ENCODE results near the gene HYOU1.
"Not testable (repeated sequence)": the region's sequence is repeated elsewhere in the genome, so short reads cannot be mapped to it uniquely, and the experiment has no call there.

Gene HYOU1

GRCh38 chr11:119087123-119087522 lies 30.1 kb upstream of the HYOU1 start:
- no peak for DNase-seq

DNA sequence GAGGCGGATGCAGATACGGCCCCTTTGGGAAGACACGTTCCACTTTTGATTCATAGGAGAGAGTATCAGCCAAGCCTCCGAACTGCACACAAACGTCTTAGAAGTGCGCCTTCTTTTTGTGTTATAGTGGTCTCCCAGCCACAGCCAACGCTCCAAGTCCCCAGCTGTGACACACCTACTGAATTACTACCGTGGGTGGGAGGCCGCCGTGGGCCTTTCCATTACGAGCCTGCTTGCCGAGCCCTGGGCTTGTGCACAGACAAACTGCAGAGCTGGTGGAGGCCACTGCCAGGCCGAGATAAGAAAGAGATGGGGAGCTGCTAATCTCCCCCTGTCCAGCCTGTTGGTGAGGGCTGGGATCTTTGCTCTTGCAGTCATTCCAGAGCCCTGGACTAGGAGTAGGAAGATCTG lies 28.4 kb upstream of the HYOU1 start:
- peak; percentile 49 for DNase-seq

DNA sequence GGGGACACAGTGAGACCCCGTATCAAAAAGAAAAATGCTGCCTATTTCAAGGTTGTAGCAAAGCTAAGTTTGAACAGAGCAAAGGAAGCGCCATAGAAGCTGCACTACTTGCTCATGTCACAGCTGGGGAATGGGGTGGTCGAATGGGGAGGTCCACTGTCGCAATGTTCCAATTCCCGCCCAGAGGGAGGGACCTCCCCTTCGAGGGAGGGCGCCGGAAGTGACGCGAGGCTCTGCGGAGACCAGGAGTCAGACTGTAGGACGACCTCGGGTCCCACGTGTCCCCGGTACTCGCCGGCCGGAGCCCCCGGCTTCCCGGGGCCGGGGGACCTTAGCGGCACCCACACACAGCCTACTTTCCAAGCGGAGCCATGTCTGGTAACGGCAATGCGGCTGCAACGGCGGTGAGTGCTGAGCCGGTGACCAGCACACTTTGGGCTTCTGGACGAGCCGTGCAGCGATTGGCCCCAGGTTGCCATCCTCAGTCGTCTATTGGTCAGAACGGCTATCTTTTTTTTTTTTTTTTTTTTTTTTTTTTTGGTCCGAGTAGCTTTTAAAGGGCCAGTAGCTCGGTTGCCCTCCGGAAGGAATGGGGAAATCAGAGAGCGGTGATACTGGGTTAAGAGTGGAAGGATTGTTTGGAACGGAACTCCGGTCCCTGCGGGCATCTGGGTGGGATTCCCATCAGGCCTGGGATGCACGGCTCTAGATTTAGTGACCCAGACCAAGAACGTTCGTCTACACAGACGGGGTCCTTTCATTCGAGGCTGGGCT lies 27.8 kb upstream of the HYOU1 start, which contains the start of gene HMBS:
TSS of gene HMBS (plus strand) at position 219 of the 774 bp plus-strand sequence. CDS start at position 372, 153 bp downstream.
- DNase-seq = peak; percentile 96

- DNase-seq = no peak
These were observed 24.8 kb upstream of the HYOU1 start for GRCh38 chr11:119081682-119082260.

DNA sequence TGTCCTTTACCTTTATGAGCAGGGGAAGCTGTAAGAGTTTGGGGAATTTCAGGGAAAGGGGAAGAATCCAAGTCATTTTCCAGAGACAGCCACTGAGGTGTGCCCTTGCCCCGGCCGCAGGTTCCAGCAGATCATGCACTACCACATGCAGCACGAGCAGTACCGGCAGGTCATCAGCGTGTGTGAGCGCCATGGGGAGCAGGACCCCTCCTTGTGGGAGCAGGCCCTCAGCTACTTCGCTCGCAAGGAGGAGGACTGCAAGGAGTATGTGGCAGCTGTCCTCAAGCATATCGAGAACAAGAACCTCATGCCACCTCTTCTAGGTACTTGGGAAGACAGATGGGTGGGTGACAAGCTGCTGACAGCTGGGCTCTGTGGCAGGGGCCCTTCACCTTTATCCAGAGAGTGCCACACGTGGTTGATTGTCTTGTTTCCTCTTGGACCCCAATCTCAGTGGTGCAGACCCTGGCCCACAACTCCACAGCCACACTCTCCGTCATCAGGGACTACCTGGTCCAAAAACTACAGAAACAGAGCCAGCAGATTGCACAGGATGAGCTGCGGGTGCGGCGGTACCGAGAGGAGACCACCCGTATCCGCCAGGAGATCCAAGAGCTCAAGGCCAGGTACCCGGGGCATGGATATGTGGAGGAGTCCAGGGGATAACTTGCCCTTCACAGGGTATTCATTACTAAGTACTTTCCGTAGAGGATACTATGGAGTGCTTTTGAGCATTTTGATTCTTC lies 21.8 kb upstream of the HYOU1 start:
- DNase-seq = no peak

DNA sequence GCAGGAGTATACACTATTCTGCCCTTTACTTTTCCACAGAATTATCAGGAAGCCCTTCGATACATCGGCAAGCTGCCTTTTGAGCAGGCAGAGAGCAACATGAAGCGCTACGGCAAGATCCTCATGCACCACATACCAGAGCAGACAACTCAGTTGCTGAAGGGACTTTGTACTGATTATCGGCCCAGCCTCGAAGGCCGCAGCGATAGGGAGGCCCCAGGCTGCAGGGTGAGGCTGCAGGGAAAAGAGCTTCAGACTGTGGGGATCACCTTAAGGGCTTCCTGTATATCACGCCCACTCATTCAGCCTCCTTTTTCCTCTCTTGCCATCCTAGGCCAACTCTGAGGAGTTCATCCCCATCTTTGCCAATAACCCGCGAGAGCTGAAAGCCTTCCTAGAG lies 20.8 kb upstream of the HYOU1 start:
- no peak for DNase-seq

DNA sequence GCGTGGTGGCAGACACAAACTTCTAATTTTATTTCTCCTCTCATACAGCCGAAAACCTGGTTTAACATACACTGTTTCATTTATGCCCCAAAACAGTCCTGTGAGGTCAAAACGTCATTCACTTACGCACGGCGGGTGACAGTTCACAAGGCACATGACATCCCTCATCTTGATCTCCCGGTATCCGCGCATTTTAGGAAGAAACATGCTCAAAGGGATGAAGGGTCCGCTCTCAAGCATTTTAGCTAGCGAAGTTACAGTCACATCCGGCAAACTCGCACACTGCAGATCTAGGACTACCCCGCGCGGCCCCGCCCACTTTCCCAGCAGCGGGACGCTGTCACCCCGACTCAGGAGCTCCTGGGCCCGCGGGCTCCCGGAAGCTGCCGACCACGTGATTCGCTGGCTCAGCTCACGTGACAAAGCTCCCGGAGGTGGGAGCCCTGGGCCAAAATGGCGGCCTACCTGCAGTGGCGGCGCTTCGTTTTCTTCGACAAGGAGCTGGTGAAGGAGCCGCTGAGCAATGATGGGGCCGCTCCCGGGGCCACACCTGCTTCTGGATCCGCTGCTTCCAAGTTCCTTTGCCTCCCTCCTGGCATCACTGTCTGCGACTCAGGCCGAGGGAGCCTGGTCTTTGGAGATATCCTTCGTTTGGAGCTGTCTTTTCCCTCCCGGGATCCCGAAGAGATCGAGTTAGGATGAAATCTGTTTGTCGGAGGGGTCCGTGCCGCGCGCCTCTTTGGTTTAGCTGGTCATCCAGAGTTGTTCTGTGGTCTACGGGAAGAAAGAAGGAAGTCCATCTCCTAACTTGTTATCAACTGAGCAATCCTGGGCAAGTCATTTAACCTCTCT lies 10.6 kb upstream of the HYOU1 start, which contains the start of gene VPS11:
TSS of gene VPS11 (plus strand) at position 448 of the 852 bp plus-strand sequence. CDS start at position 454, 6 bp downstream.
- DNase-seq = peak; percentile 97

- no peak for DNase-seq
These were observed 8.4 kb upstream of the HYOU1 start for GRCh38 chr11:119065369-119065768.

DNA sequence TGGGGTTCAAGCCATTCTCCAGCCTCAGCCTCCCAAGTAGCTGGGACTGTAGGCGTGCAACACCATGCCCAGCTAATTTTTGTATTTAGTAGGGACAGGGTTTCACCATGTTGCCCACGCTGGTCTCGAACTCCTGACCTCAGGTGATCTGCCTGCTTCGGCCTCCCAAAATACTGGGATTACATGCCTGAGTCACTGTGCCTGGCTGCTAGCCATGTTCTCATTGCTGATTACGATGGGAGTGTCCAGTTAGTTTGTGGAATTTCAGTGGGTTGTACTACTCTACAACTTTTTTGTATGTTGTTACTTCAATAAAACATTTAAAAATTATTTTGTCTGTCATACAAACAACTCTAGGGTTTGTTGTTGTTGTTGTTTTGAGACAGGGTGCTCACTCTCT lies 5.8 kb upstream of the HYOU1 start:
- no peak for DNase-seq

- DNase-seq = no peak
These were observed 4.3 kb upstream of the HYOU1 start for GRCh38 chr11:119061256-119061655.

DNA sequence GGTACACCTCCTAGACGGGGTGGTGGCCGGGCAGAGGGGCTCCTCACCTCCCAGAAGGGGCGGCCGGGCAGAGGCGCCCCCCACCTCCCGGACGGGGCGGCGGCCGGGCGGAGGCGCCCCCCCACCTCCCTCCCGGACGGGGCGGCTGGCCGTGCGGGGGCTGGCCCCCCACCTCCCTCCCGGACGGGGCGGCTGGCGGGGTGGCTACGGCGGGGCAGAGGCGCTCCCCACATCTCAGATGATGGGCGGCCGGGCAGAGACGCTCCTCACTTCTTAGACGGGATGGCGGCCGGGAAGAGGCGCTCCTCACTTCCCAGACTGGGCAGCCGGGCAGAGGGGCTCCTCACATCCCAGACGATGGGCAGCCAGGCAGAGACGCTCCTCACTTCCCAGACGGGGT lies 2.1 kb upstream of the HYOU1 start:
- DNase-seq = not testable (repeated sequence)

DNA sequence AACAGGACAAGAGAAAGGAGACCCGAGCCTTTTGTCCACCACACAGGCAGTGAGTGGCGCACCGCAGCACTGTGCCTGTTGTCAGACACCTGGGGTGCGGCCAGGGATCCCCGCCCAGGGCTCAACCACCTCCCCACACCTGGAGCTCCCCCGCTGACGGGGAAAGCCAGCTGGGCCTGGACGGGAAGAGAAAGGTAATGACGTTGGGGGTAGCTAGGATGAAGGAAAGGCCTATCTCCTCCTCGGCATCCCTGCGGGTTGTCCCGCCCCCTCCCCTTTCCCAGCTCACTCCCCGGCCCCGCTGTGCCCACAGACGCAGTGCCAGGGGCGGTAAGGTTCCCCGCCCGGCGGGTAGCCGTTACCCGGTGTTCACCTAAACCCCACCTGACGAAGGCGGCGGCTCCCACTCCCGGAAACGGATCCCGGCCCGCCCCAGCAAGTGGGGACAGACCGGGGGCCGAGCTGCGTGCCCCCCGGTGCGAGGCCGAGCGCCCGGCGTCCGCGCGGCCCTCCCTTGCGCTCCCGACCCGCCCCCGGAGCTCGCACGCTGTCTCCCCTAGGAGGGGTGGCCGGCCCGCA lies 495 bp downstream of the HYOU1 start:
- no peak for DNase-seq

- DNase-seq = no peak
These were observed 1.1 kb downstream of the HYOU1 start for GRCh38 chr11:119055901-119056300.

GRCh38 chr11:119054418-119054817 lies 2.6 kb downstream of the HYOU1 start:
- DNase-seq = no peak

DNA sequence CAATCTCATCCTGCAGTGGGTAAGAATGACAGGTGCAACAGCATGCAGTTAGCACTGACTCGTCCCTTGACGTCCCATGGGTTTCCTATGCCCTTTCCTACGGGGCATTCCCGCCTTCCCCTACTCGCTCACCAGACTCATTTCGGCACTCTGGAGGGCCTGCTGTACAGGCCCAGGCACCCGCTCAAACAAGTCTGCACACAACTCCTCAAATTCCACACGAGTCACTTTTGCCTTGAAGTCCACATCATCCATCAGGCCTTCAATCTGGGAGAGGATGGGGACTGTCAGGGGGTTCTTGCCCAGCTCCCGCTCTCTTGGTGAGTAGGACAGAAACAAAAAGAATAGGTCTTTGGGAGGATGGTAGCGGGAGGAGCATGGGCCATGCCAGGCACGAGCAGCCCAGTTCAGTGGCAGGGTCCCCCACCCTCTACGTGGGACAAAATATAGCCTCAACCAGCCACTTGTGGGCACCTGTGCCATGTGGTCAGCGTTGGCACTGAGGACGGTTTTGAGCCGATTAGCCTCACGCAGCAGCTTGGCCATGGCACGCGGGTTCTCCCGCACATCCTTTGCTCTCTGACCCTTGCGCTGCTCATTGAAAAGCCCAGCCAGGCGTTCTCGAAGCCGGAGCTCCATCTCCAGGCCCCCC lies 4.7 kb downstream of the HYOU1 start:
- no peak for DNase-seq

- DNase-seq = no peak
These were observed 5.4 kb downstream of the HYOU1 start for GRCh38 chr11:119051440-119052162.

DNA sequence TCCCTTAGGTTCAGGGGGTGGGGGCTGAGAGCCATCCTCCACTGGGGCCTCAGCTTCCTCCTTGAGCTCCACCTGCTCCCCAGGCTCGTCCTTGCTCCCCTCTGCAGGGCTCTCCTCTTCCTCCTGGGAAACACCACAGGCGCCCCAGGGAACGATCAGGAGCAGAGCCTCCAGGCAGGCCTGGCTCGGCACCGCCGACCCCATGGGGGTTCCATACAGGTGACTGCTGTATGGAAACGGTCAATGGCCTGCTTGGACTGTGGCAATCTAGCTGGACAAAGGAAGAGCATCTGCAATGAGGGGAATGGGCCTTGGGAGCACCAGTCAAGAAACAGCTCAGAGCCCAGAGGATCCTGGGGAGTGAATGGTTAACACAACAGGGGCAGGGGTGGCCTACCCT lies 7.9 kb downstream of the HYOU1 start:
- no peak for DNase-seq

- no peak for DNase-seq
These were observed 8.4 kb downstream of the HYOU1 start for GRCh38 chr11:119048644-119049043.

DNA sequence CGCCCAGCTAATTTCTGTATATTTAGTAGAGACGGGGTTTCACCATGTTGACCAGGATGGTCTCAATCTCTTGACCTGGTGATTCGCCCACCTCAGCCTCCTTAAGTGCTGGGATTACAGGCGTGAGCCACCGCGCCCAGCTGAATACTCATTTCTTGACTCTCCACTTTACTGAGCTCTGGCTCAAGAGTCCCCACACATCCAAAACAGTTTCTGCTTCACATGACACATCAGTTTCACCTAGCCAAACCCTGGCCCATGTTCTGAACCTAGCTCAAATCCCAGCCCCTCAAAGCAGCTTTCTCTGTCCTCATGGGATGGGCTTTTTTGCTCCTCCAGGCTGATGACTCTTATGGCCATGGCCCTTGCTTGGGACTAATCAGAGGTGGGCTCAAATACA lies 9.8 kb downstream of the HYOU1 start:
- DNase-seq = no peak

GRCh38 chr11:119046489-119046888 lies 10.5 kb downstream of the HYOU1 start:
- DNase-seq = no peak

DNA sequence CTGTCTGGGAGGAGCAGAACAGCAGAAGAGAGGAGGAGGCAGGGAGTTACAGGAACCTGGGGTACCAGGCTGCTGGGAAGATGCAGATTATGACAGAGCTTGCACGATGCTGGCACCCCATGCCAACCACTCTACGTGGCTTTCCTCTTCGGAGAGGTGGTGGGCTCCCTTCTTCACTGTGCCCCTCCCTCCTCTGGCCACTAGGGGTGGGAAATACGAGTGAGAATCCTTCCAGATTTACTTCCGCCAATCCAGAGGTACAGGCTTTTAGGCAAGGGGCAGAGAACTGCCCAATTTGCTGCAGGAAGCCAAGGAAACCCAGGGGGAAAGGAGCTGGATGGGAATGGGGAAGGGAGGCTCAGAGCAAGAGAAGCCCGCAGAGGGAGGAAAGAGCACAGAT lies 12.3 kb downstream of the HYOU1 start:
- DNase-seq = no peak
